ENCODE measurements around the gene MAP1S.

DNA sequence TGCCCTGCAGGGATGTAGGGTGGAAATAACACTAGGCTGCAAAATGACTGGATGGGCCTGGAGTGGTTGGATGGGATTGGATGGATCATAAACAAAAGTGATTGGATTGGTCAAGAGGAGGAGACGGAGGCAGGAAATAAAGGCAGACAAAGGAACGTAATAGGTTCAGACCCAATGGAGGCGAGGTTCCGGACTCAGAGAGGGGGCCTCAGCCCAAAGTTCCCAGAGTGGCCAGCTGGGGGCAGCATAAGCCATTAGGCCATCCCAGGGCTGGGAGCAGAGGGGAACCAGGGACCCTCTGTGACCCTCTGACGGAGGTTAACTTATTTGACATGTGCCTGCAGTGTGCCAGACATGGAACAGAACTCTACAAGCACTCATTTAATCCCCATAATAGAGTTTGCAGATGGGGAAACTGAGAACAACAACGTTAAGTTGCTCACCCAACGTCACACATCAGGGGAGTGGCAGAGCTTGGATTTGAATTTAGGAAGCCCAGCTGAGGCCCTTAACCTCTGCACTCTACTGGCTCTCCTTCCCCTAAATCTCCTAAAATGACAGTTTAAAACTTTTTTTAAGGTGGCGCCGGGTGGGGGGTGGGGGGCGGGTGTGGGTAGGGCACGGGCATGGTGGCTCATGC, 15.3 kb upstream of the MAP1S start:
- TF ChIP-seq, protein P1, sequence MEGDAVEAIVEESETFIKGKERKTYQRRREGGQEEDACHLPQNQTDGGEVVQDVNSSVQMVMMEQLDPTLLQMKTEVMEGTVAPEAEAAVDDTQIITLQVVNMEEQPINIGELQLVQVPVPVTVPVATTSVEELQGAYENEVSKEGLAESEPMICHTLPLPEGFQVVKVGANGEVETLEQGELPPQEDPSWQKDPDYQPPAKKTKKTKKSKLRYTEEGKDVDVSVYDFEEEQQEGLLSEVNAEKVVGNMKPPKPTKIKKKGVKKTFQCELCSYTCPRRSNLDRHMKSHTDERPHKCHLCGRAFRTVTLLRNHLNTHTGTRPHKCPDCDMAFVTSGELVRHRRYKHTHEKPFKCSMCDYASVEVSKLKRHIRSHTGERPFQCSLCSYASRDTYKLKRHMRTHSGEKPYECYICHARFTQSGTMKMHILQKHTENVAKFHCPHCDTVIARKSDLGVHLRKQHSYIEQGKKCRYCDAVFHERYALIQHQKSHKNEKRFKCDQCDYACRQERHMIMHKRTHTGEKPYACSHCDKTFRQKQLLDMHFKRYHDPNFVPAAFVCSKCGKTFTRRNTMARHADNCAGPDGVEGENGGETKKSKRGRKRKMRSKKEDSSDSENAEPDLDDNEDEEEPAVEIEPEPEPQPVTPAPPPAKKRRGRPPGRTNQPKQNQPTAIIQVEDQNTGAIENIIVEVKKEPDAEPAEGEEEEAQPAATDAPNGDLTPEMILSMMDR (conservative IDR thresholded peaks at IDR 0.05 in 1 of 2, IDR thresholded peaks at IDR 0.05 in 1 of 2; ENCODE audit: low read depth in 1 of 2, low read length in 2 of 2): peak; percentile 67 to 82
- TF ChIP-seq EZH2 (IDR thresholded peaks at IDR 0.05; ENCODE audit: low read length, missing control alignments): no peak

Data from fibroblast of lung (primary cell).